Endothelial cell of umbilical vein (primary cell): Measurements from ENCODE around the gene PTBP3. TPM values are rescaled to one million over a fixed set of nuclear protein-coding genes. Genes with fewer than 3 reads are reported as not detected.

Source experiments
- BruUV-seq: library from RNA; stranded (reverse); fragments of 400-500 nt; replicated peaks from 2 replicates; lab custom pipeline; 2021; lab: Mats Ljungman, UMichigan
- CTCF ChIA-PET: fragments of 300-600, 350-600 bp; sonication (Branson Sonifier 250); formaldehyde crosslinking; loops from one replicate; lab custom pipeline; 2021; ENCODE audit warnings: antibody characterized with exemption, inconsistent platforms; lab: Charles Lee
- POLR2A ChIA-PET: fragments of 300-600, 350-600 bp; sonication (Branson Sonifier 250); formaldehyde crosslinking; loops from one replicate; lab custom pipeline; 2021; ENCODE audit warnings: antibody characterized with exemption, inconsistent platforms; lab: Charles Lee
- DNase-seq: peaks from one replicate; pipeline ENCODE4 v3.0.0-alpha.2; 2011; ENCODE audit warnings: low read depth, low spot score
- FAIRE-seq: peaks from 2 replicates; lab custom pipeline; 2011; peaks lifted over from hg19 to GRCh38; lab: Jason Lieb, UNC
- H2AFZ ChIP-seq: 2 replicates; pipeline ENCODE4 v1.6.0; 2012; ENCODE audit warnings: low read depth, low read length, control low read depth, inconsistent platforms
- H3K27ac ChIP-seq: 2 replicates; pipeline ENCODE4 v1.5.1; 2011; ENCODE audit warnings: low read depth, mild to moderate bottlenecking, control low read depth, low read length, moderate library complexity; ENCODE audit not compliant: insufficient read depth
- H3K27me3 ChIP-seq, 2 experiments: 2 replicates each; pipeline versions ENCODE4 v1.6.0 to v1.6.1; 2011; ENCODE audit warnings: low read length in 2 of 2, mixed read lengths in 1 of 2; ENCODE audit not compliant: control insufficient read depth in 2 of 2, insufficient read depth in 2 of 2
- H3K36me3 ChIP-seq, 2 experiments: 2 replicates in 1 of 2; 3 replicates in 1 of 2; pipeline ENCODE4 v1.5.1; 2011; ENCODE audit warnings: low read length in 2 of 2, mild to moderate bottlenecking in 1 of 2, moderate library complexity in 1 of 2; ENCODE audit not compliant: control insufficient read depth in 2 of 2, insufficient read depth in 2 of 2; ENCODE audit errors: extremely low read depth in 1 of 2
- H3K4me1 ChIP-seq: 3 replicates; pipeline ENCODE4 v1.5.1; 2011; ENCODE audit warnings: mild to moderate bottlenecking, low read length; ENCODE audit not compliant: control insufficient read depth, insufficient read depth; ENCODE audit errors: extremely low read depth
- H3K4me2 ChIP-seq: 2 replicates; pipeline ENCODE4 v1.6.1; 2011; ENCODE audit warnings: low read length, control low read depth, mixed read lengths; ENCODE audit not compliant: insufficient read depth
- H3K4me3 ChIP-seq, 3 experiments: fragments of 200-600 bp in 1 of 3; sonication (generic), shearing (Covaris generic) in 1 of 3; replicated peaks in 1 of 3; 2 replicates each; pipeline ENCODE4 v1.5.1; 2011 to 2016; ENCODE audit warnings: control low read depth in 3 of 3, low read length in 3 of 3, mild to moderate bottlenecking in 2 of 3, inconsistent platforms in 1 of 3, low read depth in 1 of 3, moderate library complexity in 1 of 3; ENCODE audit not compliant: insufficient read depth in 1 of 3
- H3K79me2 ChIP-seq: 2 replicates; pipeline ENCODE4 v1.6.0; 2012; ENCODE audit warnings: low read length, inconsistent platforms; ENCODE audit not compliant: control insufficient read depth, insufficient read depth
- H3K9ac ChIP-seq: replicated peaks from 2 replicates; pipeline ENCODE3; 2011; ENCODE audit warnings: low read length, control low read depth; ENCODE audit not compliant: insufficient read depth; ENCODE audit errors: extremely low read depth
- H3K9me1 ChIP-seq: replicated peaks from 3 replicates; pipeline ENCODE4 v1.6.0; 2011; ENCODE audit warnings: mild to moderate bottlenecking, low read length; ENCODE audit not compliant: control insufficient read depth, insufficient read depth; ENCODE audit errors: extremely low read depth
- H3K9me3 ChIP-seq: replicated peaks from 2 replicates; pipeline ENCODE4 v1.5.1; 2012; ENCODE audit warnings: low read length, inconsistent platforms; ENCODE audit not compliant: control insufficient read depth, insufficient read depth
- H4K20me1 ChIP-seq: replicated peaks from 2 replicates; pipeline ENCODE3; 2011; ENCODE audit warnings: mild to moderate bottlenecking, low read length; ENCODE audit not compliant: control insufficient read depth, insufficient read depth; ENCODE audit errors: extremely low read depth
- CTCF ChIP-seq, 2 donors: IDR thresholded peaks; 1 replicate in 1 of 2; 2 replicates in 1 of 2; pipeline ENCODE4 v1.5.1; 2011; ENCODE audit warnings: low read length in 2 of 2, mild to moderate bottlenecking in 2 of 2, moderate library complexity in 2 of 2, control low read depth in 1 of 2, inconsistent platforms in 1 of 2, low read depth in 1 of 2; ENCODE audit not compliant: insufficient read depth in 1 of 2; ENCODE audit errors: extremely low read depth in 1 of 2
- EZH2 ChIP-seq: IDR thresholded peaks from 2 replicates; pipeline ENCODE4 v1.6.1; 2012; ENCODE audit warnings: borderline replicate concordance, low read depth, mild to moderate bottlenecking, moderate library complexity, low read length, inconsistent platforms; ENCODE audit not compliant: severe bottlenecking
- FOS ChIP-seq: IDR thresholded peaks from 2 replicates; pipeline ENCODE4 v1.6.1; 2011; ENCODE audit warnings: mild to moderate bottlenecking, low read length, moderate library complexity, borderline replicate concordance; ENCODE audit not compliant: insufficient read depth
- GATA2 ChIP-seq: IDR thresholded peaks from 2 replicates; pipeline ENCODE4 v1.7.0; 2011; ENCODE audit warnings: low read depth, mild to moderate bottlenecking, moderate library complexity, mixed read lengths, low read length; ENCODE audit not compliant: insufficient read length, insufficient read depth
- JUN ChIP-seq: IDR thresholded peaks from 2 replicates; pipeline ENCODE4 v1.6.1; 2011; ENCODE audit warnings: borderline replicate concordance, low read depth; ENCODE audit not compliant: insufficient read length, insufficient read depth
- MAX ChIP-seq: IDR thresholded peaks from 2 replicates; pipeline ENCODE4 v1.6.1; 2011; ENCODE audit not compliant: insufficient read depth, insufficient read length
- MYC ChIP-seq: IDR thresholded peaks from one replicate; pipeline ENCODE4 v1.6.1; 2011; ENCODE audit warnings: mild to moderate bottlenecking, low read depth, low read length
- POLR2A ChIP-seq: IDR thresholded peaks from 2 replicates; pipeline ENCODE4 v1.6.1; 2012; ENCODE audit warnings: low read depth, mild to moderate bottlenecking, control low read depth, low read length
- POLR2AphosphoS5 ChIP-seq: IDR thresholded peaks from 2 replicates; pipeline ENCODE4 v1.6.1; 2012; ENCODE audit warnings: low read depth, mild to moderate bottlenecking, control low read depth, low read length, moderate library complexity; ENCODE audit not compliant: insufficient read depth
- dilution Hi-C: fragments of 300-500 bp; cut with MboI; formaldehyde crosslinking; loops from one replicate; pipeline ENCODE4 v1.15.0; 2019; ENCODE audit warnings: low sequenced_read_pairs; ENCODE audit not compliant: extremely low pct_ligation_motif_present
- intact Hi-C: fragments of 100-400 bp; cut with micrococcal nuclease; formaldehyde crosslinking; loops from one replicate; pipeline ENCODE4 v1.10.0; 2022
- polyA plus RNA-seq, 4 experiments: library from polyadenylated mRNA; depleted of rRNA in 3 of 4; stranded (reverse) in 3 of 4; unstranded in 1 of 4; fragments of >200 nt; gene quantifications; 2 replicates each; pipeline versions ENCODE4 v1.2.1 to v1.2.3, GENCODE V29; 2011 to 2012; ENCODE audit warnings: missing spikeins in 1 of 4
- total RNA-seq: library from RNA; stranded (reverse); gene quantifications from 2 replicates; pipeline ENCODE4 v1.2.3, GENCODE V29; 2021

PTBP3 gene
- total and polyA plus RNA-seq, 2 donors (not counting 3 experiments of a cell fraction or from before 2014, with no cell fraction given), result 42.4 to 75.0 TPM

- Histone ChIP-seq H3K9me1 (no peaks in the 10 kb centered on the region), H2AFZ (no peak overlapping the region), H3K9me3 (no peaks in the 10 kb centered on the region), H3K9ac (no peak overlapping the region), H3K4me1 (no peaks in the 10 kb centered on the region), H3K4me2 (no peak overlapping the region), H3K79me2 (peaks cover 3% of the 10 kb centered on the region), H4K20me1 (no peaks in the 10 kb centered on the region), H3K36me3 (no peaks in the 10 kb centered on the region), H3K27ac (no peak overlapping the region), H3K27me3 (no peaks in the 10 kb centered on the region), H3K4me3 (no peak overlapping the region)
- CTCF ChIA-PET, result no interaction called here
- no TSS peak for BruUV-seq
- no peak for TF ChIP-seq CTCF (IDR thresholded peaks at IDR 0.05; ENCODE audit: extremely low read depth in 1 of 2, insufficient read depth in 1 of 2, low read depth in 1 of 2, low read length in 2 of 2)
- TF ChIP-seq MYC, result no peak
- no peak for TF ChIP-seq JUN
- no peak for TF ChIP-seq POLR2A
- no peak for TF ChIP-seq MAX
- no peak for TF ChIP-seq EZH2
- no peak for TF ChIP-seq POLR2AphosphoS5
- TF ChIP-seq FOS, result no peak
- TF ChIP-seq GATA2, result no peak
- intact Hi-C loops, result no loop called here
- no peak for FAIRE-seq
- dilution Hi-C loops, result no loop called here
- no peak for DNase-seq
- POLR2A ChIA-PET, result no interaction called here
These were observed 98.6 kb downstream of the PTBP3 start for GRCh38 chr9:112234779-112235178.
